Measurements from ENCODE around the gene JTB.
A peak's percentile ranks its signal among the peaks of the same experiment; 100 is the strongest.

DNA sequence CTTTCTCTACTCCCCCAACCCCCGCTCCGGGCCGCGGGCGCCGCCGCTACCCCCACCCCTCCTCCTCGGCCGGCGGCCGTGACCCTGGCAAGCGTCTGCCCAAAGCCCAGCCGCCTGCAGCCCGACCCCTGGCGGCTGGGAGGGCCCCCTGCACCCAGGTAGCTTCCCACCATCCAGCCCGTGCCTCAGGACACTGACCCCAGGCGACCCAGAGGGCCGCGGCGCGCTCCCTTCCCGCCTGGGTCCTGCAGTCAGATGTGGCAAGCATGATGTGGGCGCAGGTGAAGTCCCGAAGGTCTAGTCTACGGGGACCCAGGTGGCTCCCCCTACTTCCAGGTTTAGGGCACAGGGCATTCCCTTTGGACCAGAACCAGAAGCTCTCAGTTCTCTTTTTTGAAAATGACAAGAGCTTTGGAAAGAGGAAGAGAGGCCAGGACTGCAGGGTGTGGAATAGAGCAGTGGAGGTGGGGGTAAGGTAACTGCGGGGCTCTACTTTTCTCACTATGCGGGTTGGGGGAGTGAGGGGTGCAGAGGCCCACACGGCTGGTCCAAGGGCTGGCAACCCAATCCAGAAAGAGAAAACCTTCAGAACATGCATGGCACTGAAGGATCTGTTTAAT lies 30.7 kb downstream of the JTB start, which contains the start of gene DENND4B:
- TF ChIP-seq, protein P1, sequence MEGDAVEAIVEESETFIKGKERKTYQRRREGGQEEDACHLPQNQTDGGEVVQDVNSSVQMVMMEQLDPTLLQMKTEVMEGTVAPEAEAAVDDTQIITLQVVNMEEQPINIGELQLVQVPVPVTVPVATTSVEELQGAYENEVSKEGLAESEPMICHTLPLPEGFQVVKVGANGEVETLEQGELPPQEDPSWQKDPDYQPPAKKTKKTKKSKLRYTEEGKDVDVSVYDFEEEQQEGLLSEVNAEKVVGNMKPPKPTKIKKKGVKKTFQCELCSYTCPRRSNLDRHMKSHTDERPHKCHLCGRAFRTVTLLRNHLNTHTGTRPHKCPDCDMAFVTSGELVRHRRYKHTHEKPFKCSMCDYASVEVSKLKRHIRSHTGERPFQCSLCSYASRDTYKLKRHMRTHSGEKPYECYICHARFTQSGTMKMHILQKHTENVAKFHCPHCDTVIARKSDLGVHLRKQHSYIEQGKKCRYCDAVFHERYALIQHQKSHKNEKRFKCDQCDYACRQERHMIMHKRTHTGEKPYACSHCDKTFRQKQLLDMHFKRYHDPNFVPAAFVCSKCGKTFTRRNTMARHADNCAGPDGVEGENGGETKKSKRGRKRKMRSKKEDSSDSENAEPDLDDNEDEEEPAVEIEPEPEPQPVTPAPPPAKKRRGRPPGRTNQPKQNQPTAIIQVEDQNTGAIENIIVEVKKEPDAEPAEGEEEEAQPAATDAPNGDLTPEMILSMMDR (IDR thresholded peaks at IDR 0.05): peak; percentile 88 to 97 (median 92)
- no peak for TF ChIP-seq POLR2A (IDR thresholded peaks at IDR 0.05)
- no peak for TF ChIP-seq EP300 (IDR thresholded peaks at IDR 0.05)

All from ovary (tissue), 3 donors.